ENCODE measurements around the gene EFR3B.

Gene EFR3B

DNA sequence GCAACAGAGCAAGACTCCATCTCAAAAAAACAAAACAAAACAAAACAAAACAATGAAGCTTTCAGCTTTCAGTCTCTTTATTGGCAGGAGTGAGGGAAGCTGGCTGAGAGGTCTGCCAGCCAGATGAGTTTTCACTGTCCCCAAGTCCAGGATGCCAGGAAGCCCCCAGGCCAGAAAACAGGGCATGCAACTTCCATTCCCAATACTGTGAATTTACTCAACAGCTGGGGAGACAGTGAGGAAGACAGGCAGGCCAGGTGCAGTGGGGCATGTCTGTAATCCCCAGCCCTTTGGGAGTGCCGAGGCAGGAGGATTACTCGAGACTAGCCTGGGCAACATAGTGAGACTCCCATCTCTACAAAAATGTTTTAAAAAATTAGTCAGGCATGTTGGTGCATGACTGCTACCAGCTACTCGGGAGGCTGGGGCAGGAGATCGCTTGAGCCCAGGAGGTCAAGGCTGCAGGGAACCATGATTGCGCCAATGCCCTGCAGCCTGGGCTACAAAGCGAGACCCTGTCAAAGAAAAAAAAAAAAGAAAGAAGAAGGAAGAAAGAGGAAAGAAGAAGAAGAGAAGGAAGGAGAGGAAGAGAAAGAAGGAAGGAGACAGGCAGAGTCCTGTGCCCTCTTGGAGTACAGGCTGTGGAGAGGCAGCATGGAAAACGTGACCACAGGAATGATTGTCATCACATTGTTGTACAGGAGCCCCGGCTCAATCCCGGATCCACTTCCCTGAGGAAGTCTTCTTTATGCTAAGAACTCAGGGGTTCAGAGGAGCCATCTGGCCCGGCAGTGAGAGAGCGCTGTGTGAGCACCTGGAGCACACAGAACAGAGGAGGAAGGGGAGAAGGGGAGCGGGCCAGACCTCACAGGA lies 155.7 kb downstream of the EFR3B start:
- DNase-seq: peak; percentile 55

- no peak for DNase-seq
Observed at GRCh38 chr2:25198209-25198525, 156.3 kb downstream of the EFR3B start.

DNA sequence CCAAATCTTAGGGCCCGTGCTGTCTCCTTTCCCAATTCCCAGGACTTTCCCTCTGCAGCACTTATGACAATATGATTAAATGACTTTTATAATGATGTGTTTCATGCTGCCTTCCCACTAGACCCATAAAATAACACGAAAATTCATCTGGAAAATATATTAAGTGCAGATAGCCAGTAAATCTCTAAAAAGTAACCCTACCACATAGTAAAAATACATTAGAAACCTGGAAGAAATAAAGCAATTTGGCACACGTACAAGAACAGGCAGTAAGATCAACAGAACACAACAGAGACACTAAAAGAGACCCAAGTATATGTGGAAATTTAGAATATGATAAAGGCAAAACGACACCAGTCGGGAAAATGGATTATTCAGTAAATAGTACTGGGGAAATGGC lies 156.7 kb downstream of the EFR3B start:
- no peak for DNase-seq

- no peak for DNase-seq
Observed at GRCh38 chr2:25201265-25201664, 159.4 kb downstream of the EFR3B start.

DNA sequence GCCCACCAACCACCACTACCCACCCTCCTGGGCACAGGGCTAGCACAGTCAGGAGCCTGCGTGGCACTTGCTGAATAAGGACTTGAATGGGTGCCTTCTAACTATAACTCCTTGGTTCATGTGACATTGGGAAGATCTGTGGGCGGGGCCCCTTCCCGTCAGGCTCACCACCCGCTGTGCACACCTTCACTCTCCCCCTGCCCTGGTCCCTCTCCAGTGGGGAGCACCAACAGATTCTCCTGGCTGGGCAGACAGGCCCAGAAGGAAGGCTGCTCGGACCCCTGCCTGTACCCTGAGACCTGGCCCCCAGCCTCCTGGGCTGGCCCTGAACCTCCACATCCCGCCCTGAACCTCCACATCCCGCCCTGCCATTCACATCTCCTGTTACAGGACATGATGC lies 159.9 kb downstream of the EFR3B start:
- DNase-seq: no peak

DNA sequence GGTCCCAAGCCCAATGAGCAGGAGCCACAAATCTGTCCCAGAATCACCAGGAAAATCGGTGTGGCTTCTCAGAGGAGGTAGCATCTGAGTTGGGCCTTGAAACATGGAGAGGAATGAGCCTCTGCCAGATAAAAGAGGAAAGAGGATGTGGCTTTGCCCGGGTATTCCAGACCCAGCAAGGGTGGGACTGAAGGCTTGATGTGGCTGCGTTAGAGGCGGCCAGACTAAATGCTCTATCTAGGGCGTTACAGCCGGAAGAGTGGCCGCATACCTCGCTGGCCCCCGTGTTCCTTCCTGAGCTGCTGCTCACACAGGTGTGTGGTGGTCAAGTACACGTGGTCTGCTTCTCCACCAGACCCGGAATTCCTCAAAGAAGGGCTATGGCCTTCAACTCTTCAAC lies 160.4 kb downstream of the EFR3B start:
- no peak for DNase-seq

DNA sequence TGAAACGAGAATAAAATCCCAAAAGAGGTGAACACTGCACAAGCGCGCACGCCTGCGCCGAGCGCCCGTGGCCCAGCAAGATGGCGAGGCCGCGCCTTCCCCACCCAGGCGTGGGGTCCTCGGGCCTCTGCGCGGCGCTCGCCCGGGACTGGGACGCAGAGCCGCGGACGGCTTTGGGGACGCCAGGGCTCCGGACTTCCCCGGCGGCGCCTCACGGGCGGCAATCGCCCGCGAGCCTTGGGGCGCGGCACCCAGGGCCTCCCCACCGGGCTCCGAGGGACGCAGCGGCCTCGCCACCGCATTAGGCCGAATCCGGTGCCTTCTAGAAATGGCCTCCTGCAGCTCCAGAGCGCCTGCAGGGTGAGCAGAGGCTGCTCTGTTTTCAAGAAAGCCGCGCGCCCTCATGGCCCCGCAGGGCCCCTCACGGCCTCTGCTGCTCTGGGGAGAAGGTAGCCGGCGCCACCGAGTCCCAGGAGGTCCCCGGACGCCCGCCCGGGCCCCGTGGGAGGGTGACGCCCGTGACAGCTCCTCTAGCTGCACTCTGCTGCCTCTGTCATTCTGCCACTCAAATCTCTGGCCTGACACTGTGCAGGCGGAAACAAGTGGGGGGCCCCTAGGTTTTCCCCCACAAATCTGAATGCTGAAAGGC lies 162.4 kb downstream of the EFR3B start:
- DNase-seq: no peak

GRCh38 chr2:25207078-25207545 lies 165.2 kb downstream of the EFR3B start:
- DNase-seq: no peak

Data from EL (cell line).